Thoracic aorta (tissue), 2 donors: ENCODE results near the gene NOL12. TPM values are rescaled to one million over a fixed set of nuclear protein-coding genes. Genes with fewer than 3 reads are reported as not detected.
"Not testable (repeated sequence)": the region's sequence is repeated elsewhere in the genome, so short reads cannot be mapped to it uniquely, and the experiment has no call there.

Source experiments
- ATAC-seq: fragments of 150-250 bp; one replicate; pipeline ENCODE4 v1.8.0; 2017; ENCODE audit warnings: low read depth; ENCODE audit not compliant: insufficient number of reproducible peaks, low FRiP score
- DNase-seq: peaks from one replicate; pipeline ENCODE4 v3.0.0-alpha.2; 2020; ENCODE audit warnings: low spot score
- H3K27ac ChIP-seq, 2 donors: fragments of 200-600 bp; sonication (generic); 1 replicate in 1 of 2; 2 replicates in 1 of 2; pipeline ENCODE4 v1.5.1; 2016; ENCODE audit warnings: mild to moderate bottlenecking in 2 of 2, moderate library complexity in 2 of 2
- H3K27me3 ChIP-seq: fragments of 200-600 bp; sonication (generic); replicated peaks from 2 replicates; pipeline ENCODE4 v1.6.0; 2016; ENCODE audit warnings: mild to moderate bottlenecking; ENCODE audit not compliant: insufficient read depth
- H3K36me3 ChIP-seq: fragments of 200-600 bp; sonication (generic); one replicate; pipeline ENCODE4 v1.5.1; 2016
- H3K4me1 ChIP-seq, 2 donors: fragments of 200-600 bp; sonication (generic); 1 replicate in 1 of 2; 2 replicates in 1 of 2; pipeline versions ENCODE4 v1.5.1 to v1.6.0; 2016; ENCODE audit warnings: low read depth in 2 of 2, mild to moderate bottlenecking in 1 of 2; ENCODE audit not compliant: control insufficient read depth in 1 of 2
- H3K4me3 ChIP-seq: fragments of 200-600 bp; sonication (generic); 2 replicates; pipeline ENCODE4 v1.5.1; 2016; ENCODE audit warnings: mild to moderate bottlenecking
- H3K9me3 ChIP-seq: fragments of 200-600 bp; sonication (generic); 2 replicates; pipeline ENCODE4 v1.5.1; 2016
- total RNA-seq, 2 donors: library from RNA; depleted of rRNA; stranded (reverse); fragments of >200 nt; gene quantifications; one replicate each; pipeline versions ENCODE4 v1.1.0 to v1.2.3, GENCODE V29; 2016
- TF ChIP-seq, protein P1 (sequence below): fragments of 200-600 bp; sonication (generic); IDR thresholded peaks from one replicate; pipeline ENCODE4 v1.5.1; 2019; ENCODE audit warnings: antibody characterized with exemption

NOL12 gene
- total RNA-seq, 2 donors from 2014 or later, result 11.1 to 58.9 TPM

DNA sequence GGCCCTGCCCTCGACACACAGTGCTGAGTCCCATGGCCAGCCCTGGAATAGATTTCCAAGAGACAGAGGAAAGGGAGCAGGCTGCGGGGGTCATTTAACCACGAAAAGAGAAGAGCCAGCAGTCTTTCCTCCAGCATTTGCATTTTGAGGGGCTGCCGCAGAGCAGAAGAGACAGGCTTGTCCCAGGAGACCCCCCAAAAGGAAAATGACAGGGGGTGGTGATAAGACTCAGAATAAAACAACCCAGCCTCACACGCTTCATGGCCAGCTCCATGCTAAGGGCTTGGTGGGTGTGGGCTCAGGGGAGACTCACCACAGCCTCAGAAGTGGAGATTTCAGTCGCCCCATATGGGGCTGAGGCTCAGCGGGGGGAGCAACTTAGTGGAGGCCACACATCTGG is 27.6 kb downstream of the NOL12 start:
- ATAC-seq, result no peak
- Histone ChIP-seq H3K4me1 (no peaks in the 10 kb centered on the region), H3K36me3 (no peaks in the 10 kb centered on the region), H3K27me3 (no peaks in the 10 kb centered on the region), H3K9me3 (no peaks in the 10 kb centered on the region), H3K4me3 (no peak overlapping the region), H3K27ac (no peak overlapping the region)
- TF ChIP-seq, protein P1, sequence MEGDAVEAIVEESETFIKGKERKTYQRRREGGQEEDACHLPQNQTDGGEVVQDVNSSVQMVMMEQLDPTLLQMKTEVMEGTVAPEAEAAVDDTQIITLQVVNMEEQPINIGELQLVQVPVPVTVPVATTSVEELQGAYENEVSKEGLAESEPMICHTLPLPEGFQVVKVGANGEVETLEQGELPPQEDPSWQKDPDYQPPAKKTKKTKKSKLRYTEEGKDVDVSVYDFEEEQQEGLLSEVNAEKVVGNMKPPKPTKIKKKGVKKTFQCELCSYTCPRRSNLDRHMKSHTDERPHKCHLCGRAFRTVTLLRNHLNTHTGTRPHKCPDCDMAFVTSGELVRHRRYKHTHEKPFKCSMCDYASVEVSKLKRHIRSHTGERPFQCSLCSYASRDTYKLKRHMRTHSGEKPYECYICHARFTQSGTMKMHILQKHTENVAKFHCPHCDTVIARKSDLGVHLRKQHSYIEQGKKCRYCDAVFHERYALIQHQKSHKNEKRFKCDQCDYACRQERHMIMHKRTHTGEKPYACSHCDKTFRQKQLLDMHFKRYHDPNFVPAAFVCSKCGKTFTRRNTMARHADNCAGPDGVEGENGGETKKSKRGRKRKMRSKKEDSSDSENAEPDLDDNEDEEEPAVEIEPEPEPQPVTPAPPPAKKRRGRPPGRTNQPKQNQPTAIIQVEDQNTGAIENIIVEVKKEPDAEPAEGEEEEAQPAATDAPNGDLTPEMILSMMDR, result no peak
- no peak for DNase-seq

DNA sequence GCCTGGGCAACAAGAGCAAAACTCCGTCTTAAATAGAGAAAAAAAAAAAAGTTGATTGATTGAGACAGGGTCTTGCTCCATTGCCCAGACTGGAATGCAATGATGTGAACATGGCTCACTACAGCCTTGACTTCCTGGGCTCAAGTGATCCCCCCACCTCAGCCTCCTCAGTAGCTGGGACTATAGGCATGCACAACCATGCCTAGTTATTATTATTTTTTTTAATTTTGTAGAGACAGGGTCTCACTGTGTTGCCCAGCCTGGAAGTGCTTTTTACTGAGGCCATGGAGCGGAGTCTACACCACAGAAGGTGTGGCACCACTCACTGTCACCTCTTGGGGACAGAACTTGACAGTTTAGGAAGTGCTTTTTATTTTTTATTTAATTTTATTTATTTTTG is 28.5 kb downstream of the NOL12 start:
- no peak for DNase-seq
- TF ChIP-seq, protein P1, result no peak
- H3K27ac ChIP-seq, result no peak overlapping the region
- no peak for ATAC-seq
- no peaks in the 10 kb centered on the region for H3K27me3 ChIP-seq
- H3K4me3 ChIP-seq, result no peak overlapping the region
- no peaks in the 10 kb centered on the region for H3K4me1 ChIP-seq
- no peaks in the 10 kb centered on the region for H3K9me3 ChIP-seq
- no peaks in the 10 kb centered on the region for H3K36me3 ChIP-seq

DNA sequence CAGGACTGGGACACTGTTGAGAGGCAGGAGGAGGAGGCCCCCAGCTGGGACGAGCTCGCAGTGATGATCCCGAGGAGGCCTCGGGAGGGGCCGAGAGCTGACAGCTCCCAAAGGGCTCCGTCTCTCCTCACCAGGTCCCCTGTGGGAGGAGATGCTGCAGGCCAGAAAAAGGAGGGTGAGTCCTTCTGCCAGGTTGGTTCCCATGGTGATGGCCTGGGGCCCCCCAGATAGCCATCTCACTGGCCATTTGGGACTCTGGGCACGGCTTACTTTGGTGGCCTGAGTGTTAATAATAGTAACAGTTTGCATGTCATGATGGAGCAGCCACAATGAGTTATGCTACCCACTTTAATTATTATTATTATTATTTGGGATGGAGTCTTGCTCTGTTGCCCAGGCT is 29.6 kb downstream of the NOL12 start:
- DNase-seq (no peak), ATAC-seq (no peak)
- Histone ChIP-seq H3K9me3 (no peaks in the 10 kb centered on the region), H3K4me3 (no peak overlapping the region), H3K27ac (no peak overlapping the region), H3K27me3 (no peaks in the 10 kb centered on the region), H3K4me1 (no peaks in the 10 kb centered on the region), H3K36me3 (no peaks in the 10 kb centered on the region)
- TF ChIP-seq, protein P1, result no peak

DNA sequence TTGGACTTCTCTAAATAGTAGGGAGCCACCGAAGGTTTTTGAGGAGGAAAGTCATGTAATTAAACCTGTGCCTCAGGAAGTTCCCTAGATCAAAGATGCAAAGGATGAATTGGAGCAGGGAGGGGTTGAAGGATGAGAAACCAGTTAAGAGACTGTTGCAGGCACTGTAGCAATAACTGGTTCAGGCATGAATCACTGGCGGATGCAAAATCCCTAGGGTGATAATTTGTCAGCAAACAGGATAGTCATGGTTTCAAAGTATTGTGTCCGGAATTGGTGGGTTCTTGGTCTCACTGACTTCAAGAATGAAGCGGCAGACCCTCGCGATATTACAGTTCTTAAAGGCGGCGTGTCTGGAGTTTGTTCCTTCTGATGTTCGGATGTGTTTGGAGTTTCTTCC is 30.6 kb downstream of the NOL12 start:
- Histone ChIP-seq H3K27ac (no peak overlapping the region), H3K27me3 (no peaks in the 10 kb centered on the region), H3K4me1 (no peaks in the 10 kb centered on the region), H3K9me3 (no peaks in the 10 kb centered on the region), H3K4me3 (no peak overlapping the region), H3K36me3 (no peaks in the 10 kb centered on the region)
- ATAC-seq (no peak), DNase-seq (no peak)
- TF ChIP-seq, protein P1, result no peak

DNA sequence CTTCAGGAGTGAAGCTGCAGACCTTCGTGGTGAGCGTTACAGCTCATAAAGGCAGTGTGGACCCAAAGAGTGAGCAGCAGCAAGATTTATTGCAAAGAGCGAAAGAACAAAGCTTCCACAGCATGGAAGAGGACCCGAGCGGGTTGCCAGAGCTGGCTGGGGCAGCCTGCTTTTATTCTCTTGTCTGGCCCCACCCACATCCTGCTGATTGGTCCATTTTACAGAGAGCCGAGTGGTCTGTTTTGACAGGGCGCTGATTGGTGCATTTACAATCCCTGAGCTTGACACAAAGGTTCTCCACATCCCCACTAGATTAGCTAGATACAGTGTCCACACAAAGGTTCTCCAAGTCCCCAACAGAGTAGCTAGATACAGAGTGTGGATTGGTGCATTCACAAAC is 31.1 kb downstream of the NOL12 start:
- not testable (repeated sequence) for H3K4me1 ChIP-seq, H3K4me3 ChIP-seq, H3K9me3 ChIP-seq, H3K27ac ChIP-seq, ATAC-seq, H3K27me3 ChIP-seq, DNase-seq, H3K36me3 ChIP-seq

DNA sequence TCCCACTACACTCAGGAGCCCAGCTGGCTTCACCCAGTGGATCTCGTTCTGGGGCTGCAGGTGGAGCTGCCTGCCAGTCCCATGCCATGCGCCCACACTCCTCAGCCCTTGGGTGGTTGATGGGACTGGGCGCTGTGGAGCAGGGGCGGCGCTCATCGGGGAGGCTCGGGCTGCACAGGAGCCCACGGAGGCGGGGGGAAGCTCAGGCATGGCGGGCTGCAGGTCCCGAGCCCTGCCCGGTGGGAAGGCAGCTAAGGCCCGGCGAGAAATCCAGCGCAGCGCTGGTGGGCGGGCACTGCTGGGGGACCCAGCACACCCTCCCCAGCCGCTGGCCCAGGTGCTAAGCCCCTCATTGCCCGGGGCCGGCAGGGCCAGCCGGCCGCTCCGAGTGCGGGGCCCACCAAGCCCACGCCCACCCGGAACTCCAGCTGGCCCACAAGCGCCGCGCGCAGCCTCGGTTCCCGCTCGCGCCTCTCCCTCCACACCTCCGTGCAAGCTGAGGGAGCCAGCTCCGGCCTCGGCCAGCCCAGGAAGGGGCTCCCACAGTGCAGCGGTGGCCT is 31.7 kb downstream of the NOL12 start:
- not testable (repeated sequence) for H3K36me3 ChIP-seq, H3K4me3 ChIP-seq, ATAC-seq, H3K4me1 ChIP-seq, DNase-seq, H3K9me3 ChIP-seq, H3K27me3 ChIP-seq, H3K27ac ChIP-seq
